Uterus (tissue), 4 donors: ENCODE measurements around the gene FNIP2. TPM values are rescaled to one million over a fixed set of nuclear protein-coding genes. Genes with fewer than 3 reads are reported as not detected.
A peak's percentile ranks its signal among the peaks of the same experiment; 100 is the strongest.

Experiments
- DNase-seq, 2 donors: peaks; one replicate each; pipeline ENCODE4 v3.0.0-alpha.2; 2019 to 2020
- H3K27ac ChIP-seq, 2 donors: fragments of 200-600 bp; sonication (generic); 1 replicate in 1 of 2; 2 replicates in 1 of 2; pipeline ENCODE4 v1.5.1; 2016 to 2018
- H3K27me3 ChIP-seq, 2 donors: fragments of 200-600 bp; sonication (generic); one replicate each; pipeline ENCODE4 v1.5.1; 2018 to 2019; ENCODE audit warnings: control low read depth in 1 of 2
- H3K36me3 ChIP-seq, 2 donors: fragments of 200-600 bp; sonication (generic); one replicate each; pipeline ENCODE4 v1.5.1; 2019; ENCODE audit warnings: control low read depth in 1 of 2
- H3K4me1 ChIP-seq, 2 donors: fragments of 200-600 bp; sonication (generic); one replicate each; pipeline ENCODE4 v1.5.1; 2018 to 2019; ENCODE audit warnings: control low read depth in 1 of 2
- H3K4me3 ChIP-seq, 2 donors: fragments of 200-600 bp; sonication (generic); 1 replicate in 1 of 2; 2 replicates in 1 of 2; pipeline ENCODE4 v1.5.1; 2018 to 2019; ENCODE audit warnings: mild to moderate bottlenecking in 1 of 2
- H3K9me3 ChIP-seq, 2 donors: fragments of 200-600 bp; sonication (generic); one replicate each; pipeline ENCODE4 v1.5.1; 2019; ENCODE audit warnings: control low read depth in 1 of 2
- CTCF ChIP-seq, 4 experiments: fragments of 200-600 bp in 2 of 4; fragments of 450-650 bp in 2 of 4; sonication (generic) in 2 of 4; IDR thresholded peaks; one replicate each; pipeline ENCODE4 v1.5.1; 2016 to 2019; ENCODE audit warnings: antibody characterized with exemption in 4 of 4, mild to moderate bottlenecking in 2 of 4, moderate library complexity in 1 of 4
- POLR2A ChIP-seq, 2 donors: fragments of 450-650 bp; IDR thresholded peaks; one replicate each; pipeline ENCODE4 v1.6.1; 2016; ENCODE audit warnings: antibody characterized with exemption in 2 of 2, mild to moderate bottlenecking in 1 of 2, moderate library complexity in 1 of 2
- intact Hi-C: fragments of 100-400 bp; cut with DNase I; formaldehyde crosslinking; loops from one replicate; pipeline ENCODE4 v1.15.1; 2023; ENCODE audit warnings: low total_unique reads
- total RNA-seq, 4 donors: library from RNA; depleted of rRNA in 3 of 4; stranded (reverse); fragments of >200 nt in 3 of 4; gene quantifications; one replicate each; pipeline versions ENCODE4 v1.1.0 to v1.2.4, GENCODE V29; 2014 to 2023
- donor health status: DM: yes; HTN: yes; CAD: no.

Gene FNIP2
- total RNA-seq, 4 donors from 2014 or later = 8.5 to 61.9 (median 29.6) TPM

- no peak overlapping the region for H3K4me3 ChIP-seq
- no peak overlapping the region for H3K27ac ChIP-seq
- H3K27me3 ChIP-seq = no peaks in the 10 kb centered on the region
- no peaks in the 10 kb centered on the region for H3K9me3 ChIP-seq
- DNase-seq = no peak
- H3K36me3 ChIP-seq = no peaks in the 10 kb centered on the region
- no peaks in the 10 kb centered on the region for H3K4me1 ChIP-seq
- intact Hi-C loops = no loop called here
- TF ChIP-seq CTCF (IDR thresholded peaks at IDR 0.05) (no peak), POLR2A (IDR thresholded peaks at IDR 0.05) (no peak)
Observed at GRCh38 chr4:158762553-158762952, 6.3 kb upstream of the FNIP2 start.

- DNase-seq = no peak
- intact Hi-C loops = no loop called here
Observed at GRCh38 chr4:158763462-158763861, 5.4 kb upstream of the FNIP2 start.

GRCh38 chr4:158766434-158767044 lies 2.3 kb upstream of the FNIP2 start:
- no peak for DNase-seq
- TF ChIP-seq POLR2A (IDR thresholded peaks at IDR 0.05) (no peak), CTCF (IDR thresholded peaks at IDR 0.05) (no peak)

More at GRCh38 chr4:158763462-158763861, 5.4 kb upstream of the FNIP2 start:
- no peaks in the 10 kb centered on the region for H3K4me1 ChIP-seq
- no peaks in the 10 kb centered on the region for H3K27me3 ChIP-seq
- no peaks in the 10 kb centered on the region for H3K36me3 ChIP-seq
- H3K4me3 ChIP-seq = no peak overlapping the region
- no peak overlapping the region for H3K27ac ChIP-seq
- no peaks in the 10 kb centered on the region for H3K9me3 ChIP-seq
- TF ChIP-seq POLR2A (IDR thresholded peaks at IDR 0.05) (no peak), CTCF (IDR thresholded peaks at IDR 0.05) (no peak)

GRCh38 chr4:158767451-158767850 lies 1.4 kb upstream of the FNIP2 start:
- TF ChIP-seq POLR2A (IDR thresholded peaks at IDR 0.05) (no peak), CTCF (IDR thresholded peaks at IDR 0.05) (no peak)
- H3K27ac ChIP-seq = peak overlapping the region; percentile 90 to 95
- no peak for DNase-seq

More at GRCh38 chr4:158766434-158767044, 2.3 kb upstream of the FNIP2 start:
- intact Hi-C loops = no loop called here
- H3K27me3 ChIP-seq = no peaks in the 10 kb centered on the region
- H3K4me3 ChIP-seq = no peak overlapping the region
- H3K9me3 ChIP-seq = no peaks in the 10 kb centered on the region
- H3K36me3 ChIP-seq = no peaks in the 10 kb centered on the region
- peaks cover 0 to 4% of the 10 kb centered on the region in 2 donors for H3K4me1 ChIP-seq
- peak overlapping the region in 1 of 2 donors; percentile 13 for H3K27ac ChIP-seq

GRCh38 chr4:158769175-158769921 lies 522 bp downstream of the FNIP2 start:
- intact Hi-C loops = no loop called here
- Histone ChIP-seq H3K27ac (peak overlapping the region; percentile 90 to 95), H3K4me1 (peaks cover 0 to 4% of the 10 kb centered on the region in 2 donors), H3K9me3 (no peaks in the 10 kb centered on the region), H3K27me3 (no peaks in the 10 kb centered on the region), H3K4me3 (peak overlapping the region; percentile 83 to 93), H3K36me3 (no peaks in the 10 kb centered on the region)
- no peak for TF ChIP-seq CTCF (IDR thresholded peaks at IDR 0.05)
- peak; percentile 38 to 44 for DNase-seq

More at GRCh38 chr4:158767451-158767850, 1.4 kb upstream of the FNIP2 start:
- intact Hi-C loops = no loop called here
- Histone ChIP-seq H3K4me1 (peaks cover 0 to 4% of the 10 kb centered on the region in 2 donors), H3K9me3 (no peaks in the 10 kb centered on the region), H3K27me3 (no peaks in the 10 kb centered on the region), H3K36me3 (no peaks in the 10 kb centered on the region), H3K4me3 (no peak overlapping the region)
